ENCODE data around the gene PEX11B. TPM values are rescaled to one million over a fixed set of nuclear protein-coding genes. Genes with fewer than 3 reads are reported as not detected.

Gene PEX11B
- total RNA-seq, 1 experiment from 2014 or later = 13.7 TPM

DNA sequence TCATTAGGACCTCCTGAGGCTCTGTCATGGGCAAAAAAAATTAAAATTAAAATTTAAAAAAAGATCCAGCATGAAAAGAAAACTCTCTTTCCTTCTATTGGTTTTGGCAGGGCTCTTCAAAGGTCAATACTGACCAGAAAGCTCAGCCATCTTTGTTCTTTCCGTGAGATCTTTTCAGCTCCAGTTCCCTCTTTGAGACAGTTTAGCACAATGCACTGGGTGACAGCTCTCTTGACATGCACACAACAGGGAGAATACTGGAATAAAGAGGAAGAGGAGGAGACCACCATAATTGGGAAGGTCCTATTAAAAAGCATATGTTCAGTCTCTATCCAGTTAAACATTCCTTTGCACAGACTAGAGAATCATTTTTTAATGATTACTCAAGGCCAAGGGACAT, 33.0 kb upstream of the PEX11B start:
- Histone ChIP-seq H4K5ac (ENCODE audit: insufficient read length, low read depth, low read length) (no peak overlapping the region), H4K8ac (replicated peaks; ENCODE audit: insufficient read length, low read depth, low read length) (no peak overlapping the region), H3K18ac (ENCODE audit: insufficient read length, low read depth, low read length) (no peak overlapping the region), H3K4ac (ENCODE audit: low read depth, low read length) (no peak overlapping the region), H3K23ac (ENCODE audit: insufficient read length, low read depth, low read length) (no peak overlapping the region), H4K91ac (ENCODE audit: insufficient read length, low read depth, low read length) (no peak overlapping the region), H3K23me2 (ENCODE audit: insufficient read length, low read depth, low read length, poor library complexity, severe bottlenecking) (no peaks in the 10 kb centered on the region), H3K9me3 (ENCODE audit: control insufficient read depth, low read depth, low read length) (no peaks in the 10 kb centered on the region), H3K4me1 (ENCODE audit: insufficient read depth, low read length) (peaks cover 6% of the 10 kb centered on the region; the same call in 1 of the 2 replicates), H3K79me2 (ENCODE audit: insufficient read depth, low read length) (no peaks in the 10 kb centered on the region), H2BK15ac (ENCODE audit: low read depth, low read length) (no peak overlapping the region), H3K9ac (ENCODE audit: extremely low read depth, insufficient read length, low read length) (no peak overlapping the region), H3K27me3 (ENCODE audit: insufficient read depth, low read length) (peaks cover 2% of the 10 kb centered on the region; the same call in 1 of the 2 replicates), H2BK5ac (ENCODE audit: insufficient read length, low read length) (no peak overlapping the region), H3K4me2 (ENCODE audit: insufficient read depth, insufficient read length, low read length) (no peak overlapping the region), H3K14ac (ENCODE audit: insufficient read depth, low read length) (no peak overlapping the region), H3K79me1 (ENCODE audit: insufficient read depth, low read depth, low read length, poor library complexity, severe bottlenecking) (no peaks in the 10 kb centered on the region), H2AFZ (ENCODE audit: low read length) (no peak overlapping the region), H2BK20ac (ENCODE audit: low read depth, low read length, poor library complexity, severe bottlenecking) (no peak overlapping the region), H4K20me1 (ENCODE audit: control insufficient read depth, insufficient read depth, insufficient read length) (no peaks in the 10 kb centered on the region), H3T11ph (ENCODE audit: low read length) (no peak overlapping the region), H3K27ac (ENCODE audit: insufficient read length, low read depth, low read length) (no peak overlapping the region), H2BK12ac (ENCODE audit: insufficient read length, low read depth, low read length) (no peak overlapping the region), H3K56ac (ENCODE audit: insufficient read length, low read depth, low read length) (no peak overlapping the region), H2BK120ac (ENCODE audit: low read depth, low read length, poor library complexity, severe bottlenecking) (no peak overlapping the region), H2AK5ac (ENCODE audit: insufficient read length, low read length) (no peak overlapping the region)
- peaks cover 12% of the 10 kb centered on the region for H3K27me3 Mint-ChIP-seq (ENCODE audit: low read depth)
- H3K4me3 Mint-ChIP-seq = no peak overlapping the region
- no peak for DNase-seq
- H3K4me1 Mint-ChIP-seq = peaks cover 14 to 22% of the 10 kb centered on the region in 2 experiments
- H3K36me3 Mint-ChIP-seq (ENCODE audit: insufficient read depth in 1 of 3, low read depth in 3 of 3) = no peaks in the 10 kb centered on the region
- H3K9me3 Mint-ChIP-seq = no peaks in the 10 kb centered on the region
- H3K27ac Mint-ChIP-seq = no peak overlapping the region
- no CpG with 5 or more reads among the region's 1 CpG for WGBS (ENCODE audit: extremely low coverage, insufficient read length, low lambda C conversion rate)
- TF ChIP-seq CTCF (conservative IDR thresholded peaks at IDR 0.05) = no peak

All from H9 (cell line).